GM20000 (cell line): ENCODE results near the gene NFATC1.

Experiments
- DNase-seq: peaks from one replicate; pipeline ENCODE4 v3.0.0; 2012; ENCODE audit warnings: low spot score
- TF ChIP-seq, protein P1 (sequence below): IDR thresholded peaks from 2 replicates; pipeline ENCODE4 v1.5.1; 2012; ENCODE audit warnings: mild to moderate bottlenecking, control low read depth; ENCODE audit errors: extremely low read depth, missing control alignments

Gene NFATC1

GRCh38 chr18:79523206-79523735 is 127.5 kb downstream of the NFATC1 start:
- TF ChIP-seq, protein P1, sequence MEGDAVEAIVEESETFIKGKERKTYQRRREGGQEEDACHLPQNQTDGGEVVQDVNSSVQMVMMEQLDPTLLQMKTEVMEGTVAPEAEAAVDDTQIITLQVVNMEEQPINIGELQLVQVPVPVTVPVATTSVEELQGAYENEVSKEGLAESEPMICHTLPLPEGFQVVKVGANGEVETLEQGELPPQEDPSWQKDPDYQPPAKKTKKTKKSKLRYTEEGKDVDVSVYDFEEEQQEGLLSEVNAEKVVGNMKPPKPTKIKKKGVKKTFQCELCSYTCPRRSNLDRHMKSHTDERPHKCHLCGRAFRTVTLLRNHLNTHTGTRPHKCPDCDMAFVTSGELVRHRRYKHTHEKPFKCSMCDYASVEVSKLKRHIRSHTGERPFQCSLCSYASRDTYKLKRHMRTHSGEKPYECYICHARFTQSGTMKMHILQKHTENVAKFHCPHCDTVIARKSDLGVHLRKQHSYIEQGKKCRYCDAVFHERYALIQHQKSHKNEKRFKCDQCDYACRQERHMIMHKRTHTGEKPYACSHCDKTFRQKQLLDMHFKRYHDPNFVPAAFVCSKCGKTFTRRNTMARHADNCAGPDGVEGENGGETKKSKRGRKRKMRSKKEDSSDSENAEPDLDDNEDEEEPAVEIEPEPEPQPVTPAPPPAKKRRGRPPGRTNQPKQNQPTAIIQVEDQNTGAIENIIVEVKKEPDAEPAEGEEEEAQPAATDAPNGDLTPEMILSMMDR, result no peak
- DNase-seq, result no peak

DNA sequence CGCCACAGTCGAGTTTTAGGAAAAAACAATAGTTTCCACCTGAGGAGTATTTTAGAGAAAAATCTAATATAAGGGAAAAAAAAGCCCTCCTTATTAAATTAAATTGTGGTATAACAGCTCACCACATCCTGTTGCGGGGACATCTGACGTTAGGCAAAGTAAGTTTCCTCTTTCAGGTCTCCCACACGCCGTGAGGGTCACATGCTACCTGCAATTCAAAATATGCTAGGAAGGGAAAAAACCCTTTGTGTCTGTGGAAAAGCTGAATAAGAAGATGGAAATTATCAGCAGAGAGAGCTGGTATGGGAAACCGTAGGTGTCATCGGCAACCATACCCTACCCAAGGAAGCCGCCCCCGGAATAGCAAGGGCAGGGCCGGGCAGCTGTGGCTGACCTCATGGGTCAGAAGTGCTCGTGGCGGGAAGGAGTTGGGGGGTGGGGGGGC is 128.0 kb downstream of the NFATC1 start:
- TF ChIP-seq, protein P1, result no peak
- peak; percentile 77 for DNase-seq

- TF ChIP-seq, protein P1, result no peak
- peak; percentile 68 for DNase-seq
Observed at GRCh38 chr18:79524181-79525078, 128.7 kb downstream of the NFATC1 start.

DNA sequence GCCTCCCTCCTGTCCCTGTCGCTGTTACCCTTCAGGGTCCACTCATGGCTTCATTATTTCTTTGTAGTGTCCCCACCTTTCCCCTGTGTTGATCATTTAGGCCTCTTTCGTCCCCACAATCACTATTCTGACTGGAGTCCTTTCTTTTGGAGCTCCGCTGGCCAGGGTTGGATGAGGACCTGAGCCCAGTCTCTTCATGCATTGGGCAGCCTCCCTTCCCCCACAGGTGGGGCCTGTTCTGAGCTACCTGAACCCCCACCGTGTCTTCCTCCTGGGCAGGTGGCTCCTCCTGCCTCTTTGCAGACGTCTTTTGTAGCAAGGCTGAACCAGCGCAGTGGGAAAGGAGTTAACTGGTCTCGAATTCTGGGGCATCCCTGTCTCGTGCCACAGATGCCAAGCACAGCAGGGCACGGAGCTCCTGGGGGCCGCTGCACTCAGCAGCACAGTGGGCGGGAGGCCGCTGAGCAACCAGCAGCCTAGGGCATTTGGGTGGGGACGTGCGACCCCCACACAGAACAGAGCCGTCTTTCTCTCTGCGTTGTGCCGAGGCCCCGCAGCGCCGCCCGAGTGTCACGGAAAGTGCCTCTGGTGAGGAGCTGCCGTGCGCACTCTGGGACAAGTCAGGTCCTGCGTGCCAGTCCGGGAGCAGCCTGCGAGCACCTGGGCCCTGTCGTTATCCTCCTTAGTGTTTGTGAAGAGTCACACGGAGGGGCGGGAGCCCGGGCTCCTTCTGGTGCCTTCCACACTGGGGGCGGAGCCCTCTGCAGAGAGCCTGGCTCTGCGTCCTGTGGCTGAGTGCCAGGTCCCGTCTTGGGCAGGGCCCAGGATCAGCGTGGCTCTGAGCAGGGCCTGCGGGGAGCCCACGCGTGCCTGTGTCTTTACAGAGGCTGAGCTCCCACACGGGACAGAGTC is 130.1 kb downstream of the NFATC1 start:
- no peak for DNase-seq

GRCh38 chr18:79526468-79527460 is 131.0 kb downstream of the NFATC1 start:
- DNase-seq, result no peak

More for the DNA sequence above, 130.1 kb downstream of the NFATC1 start:
- TF ChIP-seq, protein P1, result no peak

GRCh38 chr18:79527656-79528315 is 132.1 kb downstream of the NFATC1 start:
- TF ChIP-seq, protein P1, result no peak
- DNase-seq, result no peak

More at GRCh38 chr18:79526468-79527460, 131.0 kb downstream of the NFATC1 start:
- TF ChIP-seq, protein P1, result no peak
